ENCODE data around the gene EXD3.
"Not testable (repeated sequence)": the region's sequence is repeated elsewhere in the genome, so short reads cannot be mapped to it uniquely, and the experiment has no call there.

EXD3 gene

DNA sequence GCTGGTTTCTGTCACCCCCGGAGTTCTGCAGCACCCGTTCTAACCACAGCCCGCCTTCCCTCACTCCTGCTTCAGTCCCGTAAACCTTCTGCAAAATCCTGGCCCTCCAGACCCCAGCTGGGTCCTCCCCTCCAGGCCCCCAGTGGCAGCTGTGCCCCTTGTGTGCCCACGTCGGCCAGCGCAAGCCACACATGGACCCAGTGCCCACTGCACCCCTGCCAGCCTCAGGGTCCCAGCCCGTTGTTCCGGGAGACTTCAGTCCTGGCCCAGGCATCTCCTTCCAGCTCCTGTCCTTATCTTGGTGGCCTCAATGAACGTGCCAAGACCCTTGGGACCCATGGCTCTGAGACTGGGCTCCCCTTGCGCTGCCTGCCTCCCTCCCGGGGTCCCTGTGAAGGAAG lies 43.2 kb downstream of the EXD3 start:
- no peak for DNase-seq

- DNase-seq: not testable (repeated sequence)
Observed at GRCh38 chr9:137378688-137379410, 44.1 kb downstream of the EXD3 start.

DNA sequence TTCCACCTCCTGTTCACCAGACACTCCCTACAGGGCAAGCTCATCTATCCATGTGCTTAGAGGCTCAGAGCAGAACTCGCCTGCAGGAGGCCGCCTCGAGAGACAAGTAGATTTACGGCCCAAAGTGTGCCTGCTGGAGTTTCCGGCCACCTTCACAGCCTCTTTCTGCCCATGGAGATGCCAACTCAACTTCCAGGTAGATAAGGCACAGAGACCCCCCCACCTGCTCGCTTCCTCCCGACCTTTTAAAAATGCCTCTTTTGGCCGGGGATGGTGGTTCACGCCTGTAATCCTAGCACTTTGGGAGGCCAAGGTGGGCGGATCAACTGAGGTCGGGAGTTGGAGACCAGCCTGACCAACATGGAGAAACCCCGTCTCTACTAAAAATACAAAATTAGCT lies 46.6 kb downstream of the EXD3 start:
- DNase-seq: no peak

- no peak for DNase-seq
Observed at GRCh38 chr9:137375321-137376058, 47.5 kb downstream of the EXD3 start.

DNA sequence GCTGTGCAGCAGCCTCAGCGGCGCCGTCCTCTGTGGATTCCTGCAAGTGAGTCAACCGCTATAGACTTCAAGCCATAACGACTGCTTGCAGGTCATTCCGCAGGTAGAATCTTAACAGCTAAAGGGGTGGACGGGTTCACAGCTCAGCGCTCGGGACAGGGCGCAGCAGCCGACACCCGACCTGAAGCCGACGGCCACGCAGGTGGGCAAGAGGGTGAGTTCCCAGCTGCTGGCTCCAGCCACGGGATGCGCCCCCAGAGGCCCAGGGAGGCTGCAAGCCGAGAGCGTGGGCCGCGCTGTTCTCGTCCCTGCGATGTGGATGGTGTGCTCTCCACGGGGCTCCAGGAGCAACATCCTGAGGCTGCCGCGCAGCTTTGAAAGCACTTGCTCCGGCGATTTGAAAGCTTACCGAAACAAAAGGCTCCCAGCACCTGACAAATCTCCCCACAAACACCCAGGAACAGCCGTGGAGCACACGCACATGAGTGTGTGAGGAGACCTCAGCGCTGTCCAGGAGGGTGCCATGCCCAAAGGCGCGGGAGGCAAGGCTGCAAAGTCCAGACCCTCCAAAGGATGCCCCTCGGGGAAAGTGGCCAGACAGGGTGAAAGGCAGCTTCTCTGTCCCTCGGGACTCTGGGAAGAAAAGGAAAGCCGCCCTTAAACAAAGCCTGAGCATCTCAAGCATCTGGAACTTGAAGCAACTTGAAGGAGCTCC lies 48.7 kb downstream of the EXD3 start:
- no peak for DNase-seq

- no peak for DNase-seq
Observed at GRCh38 chr9:137373611-137373980, 49.4 kb downstream of the EXD3 start.

GRCh38 chr9:137372693-137373610 lies 50.0 kb downstream of the EXD3 start:
- DNase-seq: no peak

GRCh38 chr9:137371946-137372651 lies 50.9 kb downstream of the EXD3 start:
- no peak for DNase-seq

DNA sequence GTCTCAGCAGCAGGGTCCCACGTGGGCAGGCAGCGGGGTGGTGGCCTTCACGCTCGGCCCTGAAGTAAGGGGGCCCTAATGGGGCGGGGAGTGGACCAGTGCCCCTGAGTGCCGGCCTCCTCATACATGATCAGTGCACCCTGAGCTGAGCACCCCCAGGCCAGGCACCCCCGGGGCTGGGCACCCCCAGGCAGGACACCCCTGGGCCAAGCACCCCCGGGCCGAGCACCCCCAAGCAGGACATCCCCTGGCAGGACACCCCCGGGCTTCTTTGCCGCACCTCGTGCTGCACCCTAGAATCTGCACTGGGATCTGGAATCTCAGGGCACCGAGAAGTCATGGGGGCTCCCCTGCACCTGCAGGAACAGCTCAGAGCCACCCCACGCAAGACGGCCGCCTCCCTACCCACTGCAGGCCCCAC lies 51.4 kb downstream of the EXD3 start:
- DNase-seq: no peak

- no peak for DNase-seq
Observed at GRCh38 chr9:137370865-137371520, 52.0 kb downstream of the EXD3 start.

DNA sequence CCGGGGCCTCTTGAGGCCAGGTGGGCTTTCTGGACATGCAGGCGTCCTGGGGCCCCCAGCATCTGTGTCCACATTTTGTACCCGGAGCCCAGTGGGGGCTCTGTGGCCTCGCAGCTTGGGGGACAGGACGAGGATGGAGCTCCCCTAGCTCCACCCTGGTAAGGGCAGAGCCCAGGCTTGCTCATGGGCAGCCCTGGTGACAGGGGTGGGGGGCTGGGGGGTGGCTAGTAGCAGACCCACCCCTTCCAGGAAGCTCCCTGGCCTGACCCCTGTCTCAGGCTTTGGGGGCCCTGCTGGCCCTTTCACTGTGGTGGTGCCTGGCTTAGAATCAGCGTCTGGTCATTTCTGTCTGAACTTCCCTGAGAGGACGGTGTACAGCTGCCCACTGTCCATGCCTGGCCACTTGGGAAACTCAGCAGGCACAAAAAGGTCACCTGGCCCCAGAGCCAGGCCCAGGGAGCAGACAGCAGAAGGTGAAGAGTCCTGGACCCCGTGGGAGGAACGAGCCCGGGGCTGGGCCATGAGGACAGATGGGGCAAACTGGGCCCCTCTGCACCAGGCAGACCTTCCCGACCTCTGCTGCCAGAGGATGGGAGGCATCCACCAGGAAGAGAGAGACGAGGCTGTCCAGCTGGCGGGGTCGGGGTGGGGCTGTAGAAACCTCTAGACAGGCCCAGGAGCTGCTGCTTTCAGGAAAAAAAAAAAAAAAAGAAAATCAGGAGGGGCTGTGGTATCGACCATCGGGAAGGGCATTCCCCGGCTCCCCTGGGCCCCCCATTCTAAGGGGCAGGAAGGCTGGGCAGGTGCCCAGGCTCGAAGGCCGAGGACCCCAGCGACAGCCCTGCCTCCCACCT lies 52.8 kb downstream of the EXD3 start:
- no peak for DNase-seq

DNA sequence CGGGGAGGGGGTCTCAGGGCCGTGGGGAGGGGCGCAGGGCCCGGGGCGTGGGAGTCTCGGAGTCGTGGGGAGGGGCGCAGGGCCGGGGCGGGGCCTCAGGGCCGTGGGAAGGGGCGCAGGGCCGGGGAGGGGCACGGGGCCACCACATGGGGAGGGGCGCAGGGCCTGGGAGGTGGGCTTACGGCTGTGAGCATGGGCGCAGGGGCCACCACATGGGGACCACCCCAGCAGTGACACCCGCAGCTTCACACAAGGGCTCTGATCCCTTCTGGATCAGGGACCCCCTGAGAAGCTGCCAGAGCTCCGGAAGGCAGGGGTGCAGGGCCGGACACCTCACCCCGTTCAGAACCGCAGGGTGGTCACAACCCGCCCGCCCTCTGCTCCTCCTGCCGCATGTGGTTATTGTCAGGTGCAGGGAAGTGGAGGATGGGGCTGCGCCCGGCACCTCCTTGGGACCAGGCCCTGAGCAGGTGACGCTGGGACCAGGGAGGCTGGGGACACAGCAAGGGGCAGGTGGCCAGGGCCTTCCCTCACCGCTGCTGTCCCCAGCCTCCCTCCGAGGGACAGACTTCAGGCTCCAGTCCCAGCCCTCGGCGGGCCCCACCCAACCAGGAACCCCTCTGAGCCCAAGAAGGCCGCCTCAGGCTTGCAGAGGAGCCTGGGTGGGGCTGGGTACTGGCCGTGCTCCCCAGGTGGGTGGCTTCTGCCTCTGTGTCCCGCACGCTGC lies 53.7 kb downstream of the EXD3 start:
- no peak for DNase-seq

- DNase-seq: no peak
Observed at GRCh38 chr9:137368431-137369035, 54.4 kb downstream of the EXD3 start.

DNA sequence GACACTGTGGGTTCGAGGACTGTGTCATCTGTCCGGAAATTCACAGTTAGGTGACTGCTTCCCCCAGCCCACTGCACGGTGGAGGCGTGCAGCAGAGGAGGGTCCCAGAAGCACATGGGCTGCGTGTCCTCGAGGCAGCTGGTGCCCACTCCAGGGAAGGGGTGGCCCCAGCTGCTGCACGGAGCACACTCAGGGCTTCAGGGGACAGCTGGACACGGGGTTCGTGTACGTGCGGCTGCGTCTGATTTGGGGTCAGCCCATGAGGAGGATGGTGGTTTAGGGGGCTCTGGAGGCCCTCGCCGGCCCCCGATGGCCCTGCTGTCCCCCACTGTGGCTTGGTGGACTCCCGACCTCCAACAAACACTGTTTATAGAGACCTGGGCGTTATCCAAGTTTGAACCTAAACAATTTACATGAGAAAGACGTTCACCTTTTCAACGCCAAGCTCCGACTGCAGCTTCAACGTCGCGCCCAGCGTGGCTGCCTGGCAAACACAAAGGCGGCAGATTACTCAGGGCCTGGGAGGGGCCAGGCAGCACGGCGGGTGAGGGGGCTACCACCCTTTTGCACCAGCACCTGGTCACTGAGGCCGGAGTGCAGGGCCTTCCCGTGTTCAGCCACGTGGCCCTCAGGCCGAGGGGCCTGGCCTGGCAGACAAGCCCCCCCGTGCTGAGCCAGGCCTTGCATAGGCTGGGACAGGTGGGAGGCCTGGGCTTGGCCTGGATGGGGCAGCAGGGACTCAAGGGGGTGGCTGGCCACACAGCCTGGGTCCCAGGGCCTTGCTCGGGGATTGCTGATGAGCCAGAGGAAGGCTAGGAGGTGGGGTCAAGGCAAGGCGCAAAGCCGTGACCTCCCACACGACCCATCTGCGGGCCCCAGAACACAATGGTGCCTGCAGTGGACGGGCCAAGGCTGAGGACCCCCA lies 55.2 kb downstream of the EXD3 start:
- DNase-seq: no peak

GRCh38 chr9:137366891-137367381 lies 56.0 kb downstream of the EXD3 start:
- no peak for DNase-seq

- no peak for DNase-seq
Observed at GRCh38 chr9:137366445-137366810, 56.5 kb downstream of the EXD3 start.

DNA sequence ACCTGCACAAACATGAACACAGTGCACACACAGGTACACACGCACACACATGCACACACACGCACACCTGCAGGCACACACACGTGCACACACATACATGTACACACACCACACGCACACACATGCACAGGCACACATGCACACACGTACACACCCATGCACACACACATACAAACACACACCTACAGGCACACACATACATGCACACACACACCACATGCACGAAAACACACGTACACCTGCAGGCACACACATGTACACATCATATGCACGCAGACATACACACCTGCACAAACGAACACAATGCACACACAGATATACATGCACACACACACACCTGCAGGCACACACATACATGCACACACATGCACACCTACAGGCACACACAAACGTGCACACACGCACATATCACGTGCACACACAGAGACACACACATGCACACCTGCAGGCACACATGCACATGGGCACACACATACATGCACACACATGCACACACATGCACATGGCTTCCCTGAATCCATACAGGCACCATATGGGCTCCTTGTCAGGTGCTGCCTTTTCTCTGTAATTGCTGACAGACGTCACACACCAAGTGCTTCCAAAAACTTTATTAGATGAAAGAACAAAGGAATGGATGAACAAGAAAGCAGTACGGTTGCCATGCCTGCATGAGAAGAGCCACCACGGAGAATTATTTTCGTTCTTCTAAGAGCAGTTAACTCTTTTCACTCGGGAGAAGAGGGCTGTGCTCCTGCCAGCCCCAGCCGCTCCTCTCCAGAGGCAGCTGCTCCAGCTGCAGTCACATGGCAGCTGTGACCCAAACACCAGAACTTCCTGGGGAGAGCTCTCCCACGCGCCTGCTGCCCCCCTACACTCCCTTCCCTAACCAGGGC lies 57.2 kb downstream of the EXD3 start:
- DNase-seq: no peak
